ENCODE results near the gene DHX40.
A peak's percentile ranks its signal among the peaks of the same experiment; 100 is the strongest.
"Not testable (repeated sequence)": the region's sequence is repeated elsewhere in the genome, so short reads cannot be mapped to it uniquely, and the experiment has no call there.

DHX40 gene

GRCh38 chr17:59565171-59565958 lies at the start of gene DHX40:
DHX40 (plus strand) TSS chr17:59565610; CDS start chr17:59565672, 62 bp downstream.
- TF ChIP-seq CTCF (IDR thresholded peaks at IDR 0.05; ENCODE audit: insufficient read depth, low read depth, low read length, missing control alignments), result no peak

GRCh38 chr17:59516451-59516850 lies 49.0 kb upstream of the DHX40 start:
- no peak overlapping the region for H3K4me3 ChIP-seq (ENCODE audit: low read depth, low read length)
- DNase-seq (ENCODE audit: low read depth), result no peak
- no peak for TF ChIP-seq CTCF (IDR thresholded peaks at IDR 0.05; ENCODE audit: insufficient read depth, low read depth, low read length, missing control alignments)

More at GRCh38 chr17:59565171-59565958, at the start of gene DHX40:
- peak; percentile 97 for DNase-seq (ENCODE audit: low read depth)
- H3K4me3 ChIP-seq (ENCODE audit: low read depth, low read length), result peak within 1 kb of the TSS; percentile 84

- no peak overlapping the region for H3K4me3 ChIP-seq (ENCODE audit: low read depth, low read length)
- no peak for TF ChIP-seq CTCF (IDR thresholded peaks at IDR 0.05; ENCODE audit: insufficient read depth, low read depth, low read length, missing control alignments)
- no peak for DNase-seq (ENCODE audit: low read depth)
These were observed 46.3 kb upstream of the DHX40 start for GRCh38 chr17:59519132-59519531.

GRCh38 chr17:59520251-59520650 lies 45.2 kb upstream of the DHX40 start:
- no peak overlapping the region for H3K4me3 ChIP-seq (ENCODE audit: low read depth, low read length)
- DNase-seq (ENCODE audit: low read depth), result no peak
- TF ChIP-seq CTCF (IDR thresholded peaks at IDR 0.05; ENCODE audit: insufficient read depth, low read depth, low read length, missing control alignments), result no peak

GRCh38 chr17:59521465-59522126 lies 43.8 kb upstream of the DHX40 start:
- TF ChIP-seq CTCF (IDR thresholded peaks at IDR 0.05; ENCODE audit: insufficient read depth, low read depth, low read length, missing control alignments), result peak; percentile 87
- DNase-seq (ENCODE audit: low read depth), result peak; percentile 58

GRCh38 chr17:59524930-59525329 lies 40.5 kb upstream of the DHX40 start:
- H3K4me3 ChIP-seq (ENCODE audit: low read depth, low read length); DNase-seq (ENCODE audit: low read depth): not testable (repeated sequence)

More at GRCh38 chr17:59521465-59522126, 43.8 kb upstream of the DHX40 start:
- H3K4me3 ChIP-seq (ENCODE audit: low read depth, low read length), result no peak overlapping the region

- no peak for TF ChIP-seq CTCF (IDR thresholded peaks at IDR 0.05; ENCODE audit: insufficient read depth, low read depth, low read length, missing control alignments)
- DNase-seq (ENCODE audit: low read depth), result no peak
- H3K4me3 ChIP-seq (ENCODE audit: low read depth, low read length), result no peak overlapping the region
These were observed 39.7 kb upstream of the DHX40 start for GRCh38 chr17:59525668-59526067.
